NCI-H774 (cell line): ENCODE data around the gene CADPS.

Experiments
- DNase-seq: peaks from one replicate; lab custom pipeline; 2025; lab: John Stamatoyannopoulos, UW

CADPS gene

GRCh38 chr3:62636235-62636826 is 238.9 kb downstream of the CADPS start:
- DNase-seq = no peak

- no peak for DNase-seq
Observed at GRCh38 chr3:62632510-62633294, 242.5 kb downstream of the CADPS start.

- peak; percentile 2 for DNase-seq
Observed at GRCh38 chr3:62631488-62631887, 243.7 kb downstream of the CADPS start.

- DNase-seq = no peak
Observed at GRCh38 chr3:62630664-62631063, 244.6 kb downstream of the CADPS start.

- DNase-seq = no peak
Observed at GRCh38 chr3:62625268-62625667, 249.9 kb downstream of the CADPS start.

GRCh38 chr3:62624185-62624584 is 251.0 kb downstream of the CADPS start:
- no peak for DNase-seq

- DNase-seq = peak; percentile 6
Observed at GRCh38 chr3:62622553-62623174, 252.6 kb downstream of the CADPS start.

GRCh38 chr3:62621925-62622324 is 253.3 kb downstream of the CADPS start:
- no peak for DNase-seq

- DNase-seq = no peak
Observed at GRCh38 chr3:62621176-62621575, 254.0 kb downstream of the CADPS start.

GRCh38 chr3:62615258-62615849 is 259.9 kb downstream of the CADPS start:
- no peak for DNase-seq

GRCh38 chr3:62614527-62614926 is 260.7 kb downstream of the CADPS start:
- no peak for DNase-seq

- no peak for DNase-seq
Observed at GRCh38 chr3:62611541-62612240, 263.5 kb downstream of the CADPS start.

GRCh38 chr3:62607287-62608029 is 267.8 kb downstream of the CADPS start:
- no peak for DNase-seq

GRCh38 chr3:62605413-62606068 is 269.7 kb downstream of the CADPS start:
- no peak for DNase-seq

GRCh38 chr3:62604751-62605351 is 270.4 kb downstream of the CADPS start:
- DNase-seq = no peak

GRCh38 chr3:62604298-62604697 is 270.9 kb downstream of the CADPS start:
- no peak for DNase-seq

GRCh38 chr3:62602987-62603386 is 272.2 kb downstream of the CADPS start:
- no peak for DNase-seq

- DNase-seq = no peak
Observed at GRCh38 chr3:62602129-62602770, 273.0 kb downstream of the CADPS start.

GRCh38 chr3:62601238-62602070 is 273.8 kb downstream of the CADPS start:
- no peak for DNase-seq
